ENCODE results near the gene RET. TPM values are rescaled to one million over a fixed set of nuclear protein-coding genes. Genes with fewer than 3 reads are reported as not detected.

The RET gene
- total RNA-seq, 2 experiments from 2014 or later: 0.38 to 0.45 TPM

DNA sequence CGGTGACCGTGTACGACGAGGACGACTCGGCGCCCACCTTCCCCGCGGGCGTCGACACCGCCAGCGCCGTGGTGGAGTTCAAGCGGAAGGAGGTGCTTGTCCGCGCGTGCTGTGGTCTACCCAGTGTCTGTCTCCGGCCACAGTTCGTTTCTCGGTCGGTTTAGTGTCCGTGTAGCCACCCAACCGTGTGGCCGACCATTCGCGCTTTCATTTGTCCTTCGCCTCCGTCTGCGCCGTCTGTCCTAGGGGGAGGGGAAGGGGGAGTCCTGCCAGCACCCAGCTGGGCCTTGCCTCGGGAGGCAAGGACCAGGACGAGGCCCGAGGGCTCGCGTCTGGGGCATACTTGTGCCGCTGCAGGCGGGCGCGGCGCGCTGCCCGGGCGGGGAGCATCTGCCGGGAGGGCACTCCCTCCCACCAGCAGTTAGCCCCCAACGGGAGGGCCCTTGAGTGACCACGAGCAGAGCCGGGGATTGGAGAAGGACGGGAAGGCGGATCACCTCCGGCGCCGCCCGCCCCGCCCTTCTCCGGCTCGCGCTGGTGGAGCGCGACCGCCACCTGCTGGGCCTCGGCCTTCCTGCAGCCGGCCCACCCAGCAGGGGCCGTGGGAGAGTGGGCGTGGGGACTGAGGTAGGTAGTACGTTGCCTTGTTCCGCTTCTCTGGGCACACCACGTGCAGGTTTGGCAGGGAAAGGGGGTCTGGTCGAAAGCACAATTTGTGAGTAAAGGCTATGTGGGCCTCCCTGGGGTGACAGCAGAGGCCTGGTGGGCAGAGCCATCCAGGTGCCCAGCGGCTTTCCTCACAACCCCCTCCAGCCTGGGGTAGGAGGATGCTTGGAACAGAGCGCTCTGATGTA lies 28.5 kb downstream of the RET start:
- no peaks in the 10 kb centered on the region for H3K9me3 Mint-ChIP-seq (ENCODE audit: low read depth)
- peak overlapping the region; percentile 52 for H3K27ac Mint-ChIP-seq
- H3K4me1 Mint-ChIP-seq: peaks cover 37% of the 10 kb centered on the region
- ATAC-seq (peak; percentile 93), DNase-seq (peak; percentile 80)
- peaks cover 25% of the 10 kb centered on the region for H3K27me3 Mint-ChIP-seq
- CTCF ChIA-PET: interaction anchor here (0.6 to 3.1 kb wide), 13 partner anchors 14 to 351 kb away, joined by 3 to 11 read pairs (median 5); partner anchors contain the start of gene CSGALNACT2
- H3K4me3 Mint-ChIP-seq: peak overlapping the region; percentile 70
- H3K36me3 Mint-ChIP-seq: no peaks in the 10 kb centered on the region

DNA sequence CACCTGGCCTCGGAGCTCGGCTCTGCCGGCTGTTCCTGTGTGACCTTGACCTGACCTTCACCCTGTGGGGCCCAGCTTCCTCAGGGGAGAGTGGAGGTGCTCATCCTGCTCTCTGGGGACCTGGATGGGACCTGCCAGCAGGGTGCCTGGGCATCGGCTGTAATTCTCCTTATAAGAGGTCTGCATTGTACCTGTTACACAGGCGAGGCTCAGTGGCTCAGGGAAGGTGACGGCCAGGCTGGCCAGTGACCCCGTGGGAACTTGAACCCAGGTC lies 29.0 kb downstream of the RET start:
- CTCF ChIA-PET: interaction anchor here (1.0 to 3.1 kb wide), 6 partner anchors 15 to 352 kb away, joined by 3 to 11 read pairs (median 8); no protein-coding TSS in a partner anchor
- Mint-ChIP-seq H3K27ac (peak overlapping the region; percentile 31), H3K27me3 (peaks cover 25% of the 10 kb centered on the region), H3K4me1 (peaks cover 42% of the 10 kb centered on the region), H3K9me3 (ENCODE audit: low read depth) (no peaks in the 10 kb centered on the region), H3K4me3 (no peak overlapping the region), H3K36me3 (no peaks in the 10 kb centered on the region)
- DNase-seq (no peak), ATAC-seq (peak; percentile 5)

DNA sequence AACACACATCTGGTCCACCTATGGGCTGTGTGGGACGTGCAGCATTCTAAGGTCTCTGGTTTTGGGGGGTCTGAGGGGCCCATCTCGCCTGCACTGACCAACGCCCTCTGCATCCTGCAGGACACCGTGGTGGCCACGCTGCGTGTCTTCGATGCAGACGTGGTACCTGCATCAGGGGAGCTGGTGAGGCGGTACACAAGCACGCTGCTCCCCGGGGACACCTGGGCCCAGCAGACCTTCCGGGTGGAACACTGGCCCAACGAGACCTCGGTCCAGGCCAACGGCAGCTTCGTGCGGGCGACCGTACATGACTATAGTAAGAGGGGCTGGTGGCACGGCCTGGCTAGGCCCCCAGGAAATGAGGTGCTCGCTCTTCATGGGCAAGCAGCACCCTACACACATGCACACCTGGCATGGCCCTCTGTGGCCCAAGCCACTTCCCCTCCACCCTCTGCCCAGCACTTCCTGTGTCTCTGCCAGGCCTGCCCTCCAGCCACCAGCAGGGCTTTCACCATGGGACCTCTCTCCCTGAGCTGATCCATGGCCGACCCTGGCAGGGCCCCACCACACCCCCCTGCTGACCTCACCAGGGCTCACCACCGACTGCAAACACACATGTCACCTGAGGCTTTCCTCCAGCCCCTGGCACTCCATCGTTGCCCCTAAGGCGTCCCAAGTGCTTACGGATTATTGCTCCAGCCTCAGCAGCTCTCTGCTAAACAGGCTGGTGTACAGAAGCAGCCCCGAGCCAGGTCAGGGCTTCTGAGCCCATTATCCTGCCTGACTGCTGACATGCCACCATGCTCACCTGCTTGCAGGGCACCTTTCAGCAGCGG lies 29.6 kb downstream of the RET start:
- peaks cover 25% of the 10 kb centered on the region for H3K27me3 Mint-ChIP-seq
- no peak for ATAC-seq
- CTCF ChIA-PET: interaction anchor here (1.0 to 3.1 kb wide), 5 partner anchors 15 to 353 kb away, joined by 3 to 11 read pairs (median 8); no protein-coding TSS in a partner anchor
- H3K9me3 Mint-ChIP-seq (ENCODE audit: low read depth): no peaks in the 10 kb centered on the region
- no peak overlapping the region for H3K4me3 Mint-ChIP-seq
- H3K4me1 Mint-ChIP-seq: peaks cover 42% of the 10 kb centered on the region
- no peaks in the 10 kb centered on the region for H3K36me3 Mint-ChIP-seq
- H3K27ac Mint-ChIP-seq: peak overlapping the region; percentile 57
- DNase-seq: no peak

DNA sequence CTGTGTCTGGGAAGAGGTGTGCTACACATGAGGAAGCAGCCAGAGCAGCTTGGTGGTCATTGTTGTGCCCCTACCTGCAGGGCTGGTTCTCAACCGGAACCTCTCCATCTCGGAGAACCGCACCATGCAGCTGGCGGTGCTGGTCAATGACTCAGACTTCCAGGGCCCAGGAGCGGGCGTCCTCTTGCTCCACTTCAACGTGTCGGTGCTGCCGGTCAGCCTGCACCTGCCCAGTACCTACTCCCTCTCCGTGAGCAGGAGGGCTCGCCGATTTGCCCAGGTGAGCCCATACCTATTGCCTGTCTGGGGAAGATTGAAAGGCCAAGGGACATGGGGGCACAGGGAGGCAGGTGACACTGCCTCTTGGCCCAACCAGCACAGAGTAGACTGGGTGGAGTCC lies 32.1 kb downstream of the RET start:
- H3K4me1 Mint-ChIP-seq: peaks cover 39% of the 10 kb centered on the region
- H3K27me3 Mint-ChIP-seq: peaks cover 7% of the 10 kb centered on the region
- no peak for DNase-seq
- ATAC-seq: no peak
- H3K27ac Mint-ChIP-seq: no peak overlapping the region
- H3K9me3 Mint-ChIP-seq (ENCODE audit: low read depth): no peaks in the 10 kb centered on the region
- CTCF ChIA-PET: interaction anchor here (1.0 kb wide), 1 partner anchor 13 kb away, joined by 3 read pairs; no protein-coding TSS in a partner anchor
- H3K4me3 Mint-ChIP-seq: no peak overlapping the region
- H3K36me3 Mint-ChIP-seq: no peaks in the 10 kb centered on the region

DNA sequence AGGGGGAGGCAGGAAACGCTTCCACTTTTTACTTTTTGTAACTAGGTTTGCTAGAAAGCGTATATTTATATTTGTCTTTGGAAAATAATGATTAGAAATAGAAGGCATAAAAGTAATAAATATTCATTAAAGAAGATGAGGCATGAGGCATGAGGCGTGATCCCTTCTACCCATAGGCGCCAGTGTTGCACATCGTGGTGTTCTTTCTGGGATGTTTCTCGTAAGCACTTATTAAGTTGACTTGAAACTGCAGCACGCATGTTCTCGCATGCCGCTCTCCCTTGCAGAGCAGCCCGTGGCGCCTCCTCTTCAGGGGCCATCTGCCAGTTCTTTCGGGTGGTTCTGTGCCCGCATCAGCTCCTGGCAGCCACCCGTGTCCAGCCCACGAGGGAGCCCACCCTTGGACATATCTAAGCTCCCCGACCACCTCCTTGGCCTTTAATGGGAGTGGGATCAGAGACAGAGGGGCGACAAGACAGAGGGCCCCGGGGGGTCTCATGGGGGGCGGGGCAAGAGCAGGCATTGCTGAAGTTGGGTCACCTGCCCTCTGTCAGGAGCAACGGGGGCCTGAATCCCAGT lies 32.9 kb downstream of the RET start:
- Mint-ChIP-seq H3K27me3 (peaks cover 3% of the 10 kb centered on the region), H3K9me3 (ENCODE audit: low read depth) (no peaks in the 10 kb centered on the region), H3K4me3 (no peak overlapping the region), H3K27ac (no peak overlapping the region), H3K4me1 (peaks cover 39% of the 10 kb centered on the region), H3K36me3 (no peaks in the 10 kb centered on the region)
- no peak for ATAC-seq
- DNase-seq: no peak
- CTCF ChIA-PET: interaction anchor here (1.2 to 1.9 kb wide), 2 partner anchors 29 to 146 kb away, joined by 3 to 4 read pairs; partner anchors contain the start of gene CSGALNACT2

DNA sequence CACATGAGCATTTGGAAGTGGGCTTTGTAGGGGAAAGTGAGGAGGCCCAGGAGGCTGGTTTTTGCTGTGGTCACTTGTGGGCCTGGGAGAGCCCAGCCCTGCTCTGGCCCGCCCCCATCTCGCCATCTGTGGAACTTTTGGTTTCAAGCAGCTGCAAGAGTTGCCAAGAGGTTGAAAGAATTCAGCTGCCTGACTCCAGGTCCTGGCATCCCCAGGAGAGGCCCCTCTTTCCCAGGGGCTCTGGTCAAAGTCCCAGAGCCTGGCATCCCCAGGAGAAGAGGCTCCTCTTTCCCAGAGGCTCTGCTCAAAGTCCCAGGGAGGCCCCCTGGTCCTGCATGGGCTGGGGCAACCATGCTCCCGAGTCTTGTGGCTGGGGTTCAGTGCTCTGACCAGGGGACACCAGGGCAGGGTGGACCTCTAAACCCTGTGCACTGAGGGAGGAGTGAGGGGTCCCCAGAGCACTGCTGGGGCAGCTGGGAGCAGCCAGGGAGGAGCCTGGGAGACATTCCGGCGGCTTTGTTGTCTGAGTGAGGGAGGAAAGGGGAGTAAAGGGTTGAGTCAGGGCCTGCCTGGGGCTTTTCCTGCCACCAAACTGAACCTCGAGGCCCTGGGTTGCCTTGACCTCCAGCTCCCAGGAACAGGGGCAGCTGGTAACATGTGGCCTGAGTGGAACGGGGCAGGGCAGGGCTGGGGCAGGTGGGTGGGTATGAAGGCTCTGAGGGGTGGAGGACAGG lies 33.6 kb downstream of the RET start:
- H3K36me3 Mint-ChIP-seq: no peaks in the 10 kb centered on the region
- peaks cover 33% of the 10 kb centered on the region for H3K4me1 Mint-ChIP-seq
- H3K27me3 Mint-ChIP-seq: no peaks in the 10 kb centered on the region
- no peak overlapping the region for H3K4me3 Mint-ChIP-seq
- CTCF ChIA-PET: interaction anchor here (1.1 to 1.9 kb wide), 3 partner anchors 28 to 145 kb away, joined by 3 to 4 read pairs (median 3); partner anchors contain the start of gene CSGALNACT2
- no peaks in the 10 kb centered on the region for H3K9me3 Mint-ChIP-seq (ENCODE audit: low read depth)
- DNase-seq (no peak), ATAC-seq (no peak)
- H3K27ac Mint-ChIP-seq: no peak overlapping the region

DNA sequence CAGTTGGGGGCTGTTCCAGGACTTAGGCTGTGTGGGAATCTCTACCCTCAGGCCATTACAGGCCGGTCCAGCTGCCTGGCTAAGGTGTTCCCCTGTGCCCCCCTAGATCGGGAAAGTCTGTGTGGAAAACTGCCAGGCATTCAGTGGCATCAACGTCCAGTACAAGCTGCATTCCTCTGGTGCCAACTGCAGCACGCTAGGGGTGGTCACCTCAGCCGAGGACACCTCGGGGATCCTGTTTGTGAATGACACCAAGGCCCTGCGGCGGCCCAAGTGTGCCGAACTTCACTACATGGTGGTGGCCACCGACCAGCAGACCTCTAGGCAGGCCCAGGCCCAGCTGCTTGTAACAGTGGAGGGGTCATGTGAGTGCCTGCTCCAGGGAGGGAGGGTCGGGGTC lies 34.2 kb downstream of the RET start:
- H3K36me3 Mint-ChIP-seq: no peaks in the 10 kb centered on the region
- H3K27ac Mint-ChIP-seq: no peak overlapping the region
- no peak for ATAC-seq
- no peak for DNase-seq
- H3K4me3 Mint-ChIP-seq: no peak overlapping the region
- no peaks in the 10 kb centered on the region for H3K27me3 Mint-ChIP-seq
- no peaks in the 10 kb centered on the region for H3K9me3 Mint-ChIP-seq (ENCODE audit: low read depth)
- H3K4me1 Mint-ChIP-seq: peaks cover 28% of the 10 kb centered on the region
- CTCF ChIA-PET: interaction anchor here (0.7 to 1.9 kb wide), 4 partner anchors 28 to 145 kb away, joined by 3 to 4 read pairs (median 3); partner anchors contain the start of gene CSGALNACT2

DNA sequence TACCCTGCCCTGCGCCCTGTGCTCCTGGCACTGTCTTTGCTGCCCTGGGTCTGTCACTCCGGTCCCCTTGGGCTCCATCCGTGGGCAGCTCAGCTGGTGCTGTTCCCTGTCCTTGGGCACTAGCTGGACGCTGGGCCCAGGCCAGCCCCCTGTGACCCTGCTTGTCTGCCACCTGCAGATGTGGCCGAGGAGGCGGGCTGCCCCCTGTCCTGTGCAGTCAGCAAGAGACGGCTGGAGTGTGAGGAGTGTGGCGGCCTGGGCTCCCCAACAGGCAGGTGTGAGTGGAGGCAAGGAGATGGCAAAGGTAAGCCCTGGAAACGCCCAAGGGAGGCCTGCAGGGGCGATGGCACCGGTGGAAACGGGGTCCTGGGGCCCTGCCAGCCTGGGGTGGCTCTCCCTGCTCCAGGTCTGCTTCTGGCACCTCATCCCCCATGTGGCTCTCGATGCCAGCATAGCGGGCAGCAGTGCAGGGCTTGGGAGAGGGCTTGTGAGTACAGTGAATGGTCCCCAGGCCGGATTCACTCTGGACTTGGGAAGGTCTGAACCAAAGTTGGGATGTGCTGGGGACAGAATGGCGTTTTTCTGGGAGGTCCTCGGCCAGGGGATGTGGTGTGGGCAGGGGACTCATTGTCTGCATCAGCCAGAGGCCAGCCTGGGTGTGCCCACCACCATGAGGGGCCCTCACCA lies 35.2 kb downstream of the RET start:
- H3K27ac Mint-ChIP-seq: no peak overlapping the region
- no peak overlapping the region for H3K4me3 Mint-ChIP-seq
- H3K36me3 Mint-ChIP-seq: no peaks in the 10 kb centered on the region
- DNase-seq (no peak), ATAC-seq (no peak)
- CTCF ChIA-PET: interaction anchor here (0.7 kb wide), 1 partner anchor 93 kb away, joined by 3 read pairs; no protein-coding TSS in a partner anchor
- no peaks in the 10 kb centered on the region for H3K9me3 Mint-ChIP-seq (ENCODE audit: low read depth)
- no peaks in the 10 kb centered on the region for H3K27me3 Mint-ChIP-seq
- peaks cover 18% of the 10 kb centered on the region for H3K4me1 Mint-ChIP-seq

DNA sequence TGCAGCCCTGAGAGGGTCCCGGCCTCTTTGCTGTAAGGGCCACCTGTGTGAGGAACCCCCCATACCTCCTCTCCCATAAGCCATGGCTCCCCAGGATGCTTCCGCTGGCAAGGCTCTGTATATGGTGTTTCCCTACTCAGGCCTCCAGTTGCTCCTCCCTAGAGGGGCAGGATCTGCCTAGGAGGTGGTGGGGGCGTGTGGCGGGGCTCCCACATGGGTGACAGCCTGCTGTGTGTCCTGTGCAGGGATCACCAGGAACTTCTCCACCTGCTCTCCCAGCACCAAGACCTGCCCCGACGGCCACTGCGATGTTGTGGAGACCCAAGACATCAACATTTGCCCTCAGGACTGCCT lies 35.7 kb downstream of the RET start:
- Mint-ChIP-seq H3K27ac (no peak overlapping the region), H3K36me3 (no peaks in the 10 kb centered on the region), H3K4me1 (peaks cover 15% of the 10 kb centered on the region), H3K4me3 (no peak overlapping the region), H3K27me3 (no peaks in the 10 kb centered on the region), H3K9me3 (ENCODE audit: low read depth) (no peaks in the 10 kb centered on the region)
- no peak for ATAC-seq
- DNase-seq: no peak
- CTCF ChIA-PET: no interaction called here

DNA sequence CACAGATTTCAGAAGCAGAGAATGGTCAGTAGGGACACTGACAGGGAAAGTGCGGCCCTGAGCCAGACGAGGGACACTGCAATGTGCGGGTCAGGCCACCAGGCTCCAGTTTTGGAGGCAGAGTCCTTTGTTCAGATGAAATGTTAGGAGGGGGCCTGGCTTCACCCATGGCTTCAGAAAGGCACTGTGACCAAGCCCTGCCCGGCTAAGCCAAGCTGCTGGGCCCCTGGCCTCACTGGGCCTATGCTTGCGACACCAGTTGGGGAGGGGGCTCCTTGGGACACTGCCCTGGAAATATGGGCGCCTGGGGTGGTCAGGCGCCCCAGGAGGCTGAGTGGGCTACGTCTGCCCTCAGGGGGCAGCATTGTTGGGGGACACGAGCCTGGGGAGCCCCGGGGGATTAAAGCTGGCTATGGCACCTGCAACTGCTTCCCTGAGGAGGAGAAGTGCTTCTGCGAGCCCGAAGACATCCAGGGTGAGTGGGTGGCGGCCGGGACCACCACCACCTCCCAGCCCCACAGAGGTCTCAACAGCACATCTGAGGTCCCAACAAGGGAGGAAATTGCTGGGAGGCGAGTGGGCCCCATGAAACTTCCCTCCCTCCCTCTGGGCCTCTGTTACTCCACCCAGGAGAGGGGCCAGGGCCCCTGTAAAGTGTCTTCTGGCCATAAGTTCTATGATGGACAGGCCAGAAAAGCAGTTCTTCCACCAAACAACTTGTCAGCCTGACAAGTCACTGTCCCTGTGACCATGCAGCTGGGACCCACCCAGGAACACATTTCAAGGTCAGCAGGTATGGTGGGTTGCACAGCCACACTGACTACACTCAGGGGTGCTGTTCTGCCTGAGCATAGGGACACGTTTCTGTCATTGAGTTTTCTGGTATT lies 36.6 kb downstream of the RET start:
- H3K4me3 Mint-ChIP-seq: no peak overlapping the region
- peaks cover 13% of the 10 kb centered on the region for H3K4me1 Mint-ChIP-seq
- H3K27ac Mint-ChIP-seq: peak overlapping the region; percentile 25
- H3K27me3 Mint-ChIP-seq: no peaks in the 10 kb centered on the region
- CTCF ChIA-PET: interaction anchor here (0.9 kb wide), 1 partner anchor 9 kb away, joined by 3 read pairs; no protein-coding TSS in a partner anchor
- no peaks in the 10 kb centered on the region for H3K36me3 Mint-ChIP-seq
- no peak for DNase-seq
- ATAC-seq: no peak
- no peaks in the 10 kb centered on the region for H3K9me3 Mint-ChIP-seq (ENCODE audit: low read depth)

DNA sequence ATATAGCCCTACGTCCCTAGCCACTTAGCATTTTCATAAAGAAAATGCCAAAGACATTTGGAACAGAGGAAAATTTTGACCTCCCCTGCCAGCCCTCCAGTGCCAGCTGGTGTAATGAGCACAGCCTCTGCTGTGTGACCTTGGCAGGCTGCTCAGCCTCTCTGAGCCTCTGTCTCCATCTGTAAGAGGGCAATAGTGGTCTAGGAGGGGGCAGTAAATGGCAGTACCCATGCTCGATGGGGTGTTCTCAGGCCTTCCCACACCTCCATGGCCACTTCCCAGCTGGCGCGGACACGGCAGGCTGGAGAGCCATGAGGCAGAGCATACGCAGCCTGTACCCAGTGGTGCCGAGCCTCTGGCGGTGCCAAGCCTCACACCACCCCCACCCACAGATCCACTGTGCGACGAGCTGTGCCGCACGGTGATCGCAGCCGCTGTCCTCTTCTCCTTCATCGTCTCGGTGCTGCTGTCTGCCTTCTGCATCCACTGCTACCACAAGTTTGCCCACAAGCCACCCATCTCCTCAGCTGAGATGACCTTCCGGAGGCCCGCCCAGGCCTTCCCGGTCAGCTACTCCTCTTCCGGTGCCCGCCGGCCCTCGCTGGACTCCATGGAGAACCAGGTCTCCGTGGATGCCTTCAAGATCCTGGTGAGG lies 37.3 kb downstream of the RET start:
- CTCF ChIA-PET: interaction anchor here (1.6 kb wide), 1 partner anchor 91 kb away, joined by 6 read pairs; no protein-coding TSS in a partner anchor
- no peaks in the 10 kb centered on the region for H3K36me3 Mint-ChIP-seq
- ATAC-seq: no peak

More for the DNA sequence above, 37.3 kb downstream of the RET start:
- Mint-ChIP-seq H3K27me3 (no peaks in the 10 kb centered on the region), H3K9me3 (ENCODE audit: low read depth) (no peaks in the 10 kb centered on the region), H3K4me3 (no peak overlapping the region), H3K27ac (no peak overlapping the region), H3K4me1 (peaks cover 17% of the 10 kb centered on the region)
- DNase-seq: no peak
